Stimulated activated CD4-positive, alpha-beta T cell treated with anti-CD3 and anti-CD28 coated beads, Interleukin-15, amount 100 ng/mL, for 48 hours (primary cell): ENCODE data around the gene B4GALNT1.
"Not testable (repeated sequence)": the region's sequence is repeated elsewhere in the genome, so short reads cannot be mapped to it uniquely, and the experiment has no call there.

Source experiments
- DNase-seq, 2 donors: peaks; one replicate each; pipeline ENCODE4 v3.0.0-alpha.2; 2020; ENCODE audit warnings: low read depth in 2 of 2

The B4GALNT1 gene

DNA sequence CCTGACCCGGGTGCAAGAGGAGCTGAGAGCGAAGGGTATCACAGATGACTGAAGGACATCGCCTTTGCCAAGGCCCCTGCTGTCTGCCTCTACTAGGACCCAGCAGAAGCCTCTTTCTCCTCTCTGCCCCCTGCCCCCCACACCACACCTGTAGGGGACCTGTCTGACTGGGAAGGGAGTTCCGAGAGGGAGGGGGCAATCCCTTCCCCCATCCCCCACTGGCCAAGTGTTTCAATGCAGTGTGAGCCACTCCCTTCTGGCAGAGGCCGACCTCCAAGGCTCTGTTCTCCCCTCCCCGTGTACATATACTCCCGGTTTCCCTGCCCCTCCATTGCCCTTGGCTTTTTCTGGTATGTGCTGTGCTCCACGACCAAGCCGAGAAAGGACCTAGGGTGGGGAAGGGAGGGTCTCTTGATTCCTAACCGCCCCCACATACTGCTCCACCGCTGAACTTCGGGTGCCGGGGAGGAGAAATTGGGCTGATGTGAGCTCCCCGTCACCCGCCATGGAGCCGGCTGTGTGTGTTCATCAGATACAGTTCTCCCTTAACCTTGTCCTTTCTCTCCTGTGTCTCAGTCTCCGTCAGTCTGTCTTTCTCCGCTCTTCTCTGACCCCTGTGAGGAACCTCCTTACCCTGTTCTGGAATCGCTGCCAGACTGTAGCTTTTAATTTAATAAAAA is 23.8 kb downstream of the B4GALNT1 start:
- no peak for DNase-seq

DNA sequence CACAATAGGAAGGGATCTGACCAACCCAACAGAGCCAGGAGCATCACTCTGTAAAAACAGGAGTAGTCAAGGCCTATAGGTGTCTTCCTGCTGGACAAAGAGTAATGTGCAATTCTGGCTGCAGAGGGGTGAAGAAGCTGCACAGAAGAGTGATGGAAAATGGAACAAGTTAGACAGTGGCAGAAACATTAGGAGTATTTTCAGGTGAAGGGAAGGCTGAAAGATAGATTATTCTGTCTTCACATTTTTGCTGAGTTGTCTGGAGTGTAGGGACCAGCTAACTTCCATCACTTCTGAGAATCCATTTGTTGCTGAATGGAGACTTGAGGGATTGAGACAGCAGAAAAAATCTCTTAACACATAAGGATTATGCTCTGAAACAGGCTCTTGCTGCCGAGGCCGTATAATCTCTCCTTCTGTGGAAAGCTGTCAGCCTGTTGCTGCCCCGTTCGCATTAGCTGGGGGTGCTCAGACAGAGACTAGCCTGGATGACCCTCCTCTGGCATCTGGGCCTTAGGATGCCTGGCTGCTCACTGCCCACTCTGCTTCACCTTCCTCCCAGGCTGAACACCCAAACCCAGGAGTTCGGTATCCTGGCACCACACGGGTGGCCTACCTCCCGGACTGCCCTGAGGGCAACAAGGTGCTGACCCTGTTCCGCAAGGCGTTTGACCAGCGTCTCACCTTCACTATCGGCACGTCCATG is 24.9 kb downstream of the B4GALNT1 start:
- DNase-seq = no peak

DNA sequence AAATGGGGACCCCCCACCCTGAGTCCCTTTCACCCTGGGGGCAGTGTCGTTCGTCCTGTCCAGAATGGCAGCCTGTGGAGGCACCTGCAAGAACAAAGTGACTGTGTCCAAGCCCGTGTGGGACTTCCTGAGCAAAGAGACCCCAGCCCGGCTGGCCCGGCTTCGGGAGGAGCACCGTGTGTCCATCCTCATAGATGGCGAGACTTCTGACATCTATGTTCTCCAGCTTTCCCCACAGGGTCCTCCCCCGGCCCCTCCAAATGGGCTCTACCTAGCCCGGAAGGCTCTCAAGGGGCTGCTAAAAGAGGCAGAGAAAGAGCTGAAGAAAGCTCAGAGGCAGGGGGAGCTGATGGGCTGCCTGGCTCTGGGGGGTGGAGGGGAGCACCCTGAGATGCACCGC is 26.2 kb downstream of the B4GALNT1 start:
- DNase-seq = no peak

DNA sequence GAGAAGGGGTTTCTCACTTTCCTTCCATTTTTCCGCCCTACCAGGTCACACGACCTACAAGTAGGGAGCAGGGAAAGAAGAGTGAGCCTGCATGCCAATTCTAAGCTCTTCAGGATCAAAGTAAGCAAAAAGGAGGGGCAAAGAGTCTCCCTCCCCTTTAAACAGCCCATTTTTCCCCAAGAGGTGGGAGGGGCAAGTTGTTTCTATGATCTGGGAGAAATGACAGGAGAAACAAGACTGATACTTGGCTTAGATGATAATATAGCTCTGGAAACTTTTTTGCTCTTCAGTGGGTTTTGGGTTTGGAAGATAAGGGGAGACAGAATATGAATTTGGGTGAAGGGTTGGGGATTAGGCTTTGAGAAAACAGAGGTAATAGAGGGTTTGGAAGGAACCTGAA is 26.6 kb downstream of the B4GALNT1 start:
- DNase-seq = no peak

DNA sequence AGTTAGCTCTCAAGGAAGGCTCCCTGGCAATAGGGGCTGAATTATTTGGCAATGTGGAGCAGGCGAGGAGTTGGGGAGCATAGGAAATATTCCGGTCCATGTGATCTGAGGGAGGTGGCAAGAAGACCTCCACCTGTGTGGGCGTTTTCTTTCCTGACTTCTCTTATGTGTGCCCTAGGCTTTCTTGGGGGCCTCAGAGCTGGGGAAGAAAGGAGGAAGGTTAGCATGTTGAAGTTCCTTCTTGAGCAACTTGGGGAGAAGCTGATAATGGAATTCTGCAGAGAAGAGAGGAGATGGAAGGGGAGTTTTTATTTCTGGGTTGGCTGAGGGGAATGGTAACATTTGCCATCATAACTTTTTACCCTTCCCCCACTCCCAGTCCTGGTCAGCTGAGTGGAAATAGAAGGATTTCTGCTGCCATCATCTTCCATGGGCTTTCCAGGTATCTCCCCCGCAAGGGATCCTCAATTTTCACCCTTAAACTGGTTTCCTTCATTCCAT is 27.1 kb downstream of the B4GALNT1 start:
- DNase-seq = no peak

DNA sequence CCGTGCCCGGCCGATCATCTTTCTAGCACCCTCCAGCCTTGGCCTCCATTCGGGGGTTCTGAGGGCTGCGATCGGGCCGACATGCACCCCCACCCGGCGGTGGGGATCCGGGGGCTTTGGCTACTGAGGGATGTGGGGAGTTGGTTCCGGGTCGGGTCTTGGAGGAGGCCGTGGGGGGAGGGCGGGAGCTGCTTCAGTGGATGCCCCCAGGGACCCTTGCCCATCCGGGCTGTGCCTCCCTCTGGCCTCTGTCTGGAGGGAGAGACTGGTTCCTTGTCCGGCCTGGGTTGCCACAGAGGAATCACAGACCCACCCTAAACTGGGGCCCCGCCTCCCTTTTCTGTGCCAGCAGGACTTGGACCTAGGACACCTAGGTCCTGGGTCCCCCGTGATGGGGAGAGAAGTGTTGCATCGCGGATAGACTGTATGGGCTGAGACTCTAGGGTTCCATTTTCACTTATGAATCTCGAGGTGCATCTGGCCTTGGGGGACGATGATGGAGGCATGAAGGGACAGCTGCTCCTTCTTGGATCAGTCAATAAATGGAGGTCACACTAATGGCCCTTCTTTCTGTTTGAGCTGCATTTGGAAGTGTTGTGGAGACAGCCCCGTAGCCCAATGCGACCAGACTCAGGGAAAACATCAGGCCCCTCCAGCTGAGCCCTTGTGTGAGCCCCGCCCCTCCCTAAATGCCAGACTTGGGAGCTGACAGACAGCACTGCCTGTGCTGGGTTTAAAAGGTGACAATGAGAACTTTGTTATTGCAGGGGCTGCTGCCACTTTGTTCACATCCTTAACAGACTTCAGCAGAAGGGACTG is 27.8 kb downstream of the B4GALNT1 start:
- no peak for DNase-seq

DNA sequence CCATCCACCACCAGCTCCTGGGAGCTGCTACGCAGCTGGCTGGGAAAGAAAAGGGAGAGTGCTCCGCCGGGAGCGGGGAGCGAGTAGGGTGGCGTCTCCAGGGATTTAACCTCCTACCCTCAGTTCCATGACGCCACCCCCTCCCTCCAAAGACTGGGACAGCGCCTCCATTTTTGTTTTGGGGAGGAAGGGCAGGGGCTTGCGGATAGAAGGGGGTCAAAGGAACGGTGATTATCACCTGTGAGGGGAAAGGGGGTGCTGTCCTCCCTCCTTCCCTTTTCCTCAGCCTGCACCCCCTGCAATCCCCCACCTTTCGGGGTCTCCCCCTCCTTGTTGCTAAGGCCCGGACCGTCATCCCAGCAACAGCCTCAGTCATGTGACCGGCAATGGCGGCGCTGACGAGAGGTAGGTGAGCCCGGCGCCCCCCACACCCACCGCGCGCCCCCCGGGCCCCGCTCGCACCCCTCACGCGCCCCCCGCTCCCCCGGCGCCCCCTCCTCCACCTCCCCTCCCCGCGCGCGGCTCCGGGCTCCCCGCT is 28.5 kb downstream of the B4GALNT1 start, which contains the start of gene DTX3:
Gene DTX3 (plus strand): TSS at position 371 of the 538 bp plus-strand sequence. CDS start 1,694 bp downstream, outside the sequence.
- DNase-seq = no peak

DNA sequence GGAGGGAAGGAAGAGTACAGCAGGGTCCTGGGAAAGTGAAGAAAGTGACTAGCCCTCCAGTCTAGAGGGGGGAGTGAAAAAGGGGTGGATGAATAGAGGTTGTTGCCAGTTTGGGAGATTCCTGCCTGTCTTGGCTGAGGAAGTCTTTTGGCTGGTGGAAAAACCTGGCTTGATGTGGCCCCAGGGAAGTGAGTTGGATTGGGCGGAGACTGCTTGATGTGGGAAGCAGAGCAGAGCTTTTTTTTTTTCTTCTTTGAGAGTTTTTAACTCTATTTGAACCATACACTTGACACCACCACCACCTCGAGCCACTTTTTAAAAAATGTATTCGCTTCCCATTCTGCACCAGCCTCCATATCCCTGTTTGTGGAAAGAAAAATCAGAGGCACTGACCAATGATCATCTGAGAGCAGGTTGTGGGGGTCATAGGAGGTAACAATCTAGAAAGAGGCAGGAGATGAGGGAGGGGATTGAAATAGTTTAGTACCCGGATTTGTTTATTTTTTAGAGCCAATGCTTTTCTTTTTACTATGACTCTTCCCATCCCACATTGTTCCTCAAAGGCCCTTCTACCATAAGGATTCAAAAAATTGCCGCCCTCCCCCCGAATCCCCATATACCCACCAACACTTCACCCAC is 29.1 kb downstream of the B4GALNT1 start:
- DNase-seq = no peak

DNA sequence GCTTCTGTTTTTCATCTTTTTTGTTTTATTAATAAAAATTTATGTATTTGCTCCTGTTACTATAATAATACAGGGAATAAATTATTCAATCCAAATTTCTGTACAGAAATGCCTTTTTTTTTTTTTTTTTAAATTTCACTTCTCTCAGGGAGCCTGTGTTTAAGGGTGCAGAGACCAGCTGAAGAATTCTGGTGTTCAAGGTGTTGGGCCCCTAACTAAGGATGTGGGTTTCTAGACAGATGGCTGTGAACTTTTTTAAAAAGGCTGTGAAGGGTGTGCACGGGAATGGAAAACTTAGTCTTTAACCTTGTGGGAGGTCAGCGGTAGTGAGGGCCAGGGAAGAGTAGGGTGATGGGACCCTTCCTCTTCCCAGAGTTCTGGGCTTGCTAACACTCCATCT is 29.7 kb downstream of the B4GALNT1 start:
- no peak for DNase-seq

DNA sequence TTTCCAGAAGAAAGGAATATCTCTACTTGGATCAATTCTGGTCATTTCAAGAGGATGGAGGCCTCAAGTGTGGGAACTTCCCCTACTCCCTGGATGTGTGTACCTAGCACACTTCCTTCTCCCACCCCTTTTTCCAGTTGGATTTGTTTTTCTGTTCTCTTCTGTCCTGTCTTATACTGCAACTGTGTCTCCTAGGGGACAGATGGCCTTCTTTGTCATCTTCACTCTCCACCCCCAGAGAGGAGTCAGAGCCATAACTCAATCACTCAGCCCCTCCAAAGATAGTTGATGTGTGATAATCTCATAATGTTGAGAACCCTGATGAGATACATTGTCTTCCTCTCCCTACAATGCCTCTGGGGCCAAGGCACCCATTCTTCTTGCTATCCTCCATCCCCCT is 30.5 kb downstream of the B4GALNT1 start:
- DNase-seq = no peak

DNA sequence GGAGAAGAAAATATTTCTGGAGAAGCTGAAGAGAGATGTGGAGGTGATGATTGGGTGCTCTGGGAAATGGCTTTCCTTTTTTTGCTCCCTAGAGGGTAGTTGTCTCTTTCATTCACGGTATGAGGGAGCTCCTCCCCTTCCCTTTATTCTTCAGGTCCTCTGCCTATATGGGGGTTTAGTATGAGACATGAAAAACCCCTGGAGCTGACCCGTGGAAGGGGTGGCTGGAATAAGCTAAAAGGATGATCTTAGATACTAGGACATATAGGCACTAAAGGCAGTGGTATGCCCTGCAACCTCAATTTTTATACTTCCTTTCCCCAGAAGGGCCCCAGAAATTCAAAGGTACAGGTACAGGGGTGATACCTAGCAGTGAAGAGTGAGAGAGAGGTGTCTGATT is 32.6 kb downstream of the B4GALNT1 start:
- no peak for DNase-seq

DNA sequence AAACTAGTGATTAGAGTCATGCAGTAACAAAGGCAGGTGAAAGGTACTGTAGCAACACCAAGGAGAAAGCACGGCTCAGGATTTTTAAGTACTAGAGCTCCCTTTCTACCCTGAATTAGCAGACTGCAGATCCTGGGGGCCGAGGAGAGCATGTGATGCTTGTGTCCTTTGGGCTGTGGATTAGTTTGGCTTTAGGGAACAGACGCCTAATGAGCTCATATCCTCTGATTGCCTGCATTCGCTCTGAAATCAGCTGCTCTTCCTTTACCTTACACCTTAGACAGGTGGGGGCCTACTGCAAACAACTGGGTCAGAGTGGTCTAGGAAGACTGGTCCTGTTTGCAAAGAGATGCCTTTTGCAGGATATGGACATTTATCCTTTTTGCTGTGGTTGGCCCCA is 39.8 kb downstream of the B4GALNT1 start:
- no peak for DNase-seq

DNA sequence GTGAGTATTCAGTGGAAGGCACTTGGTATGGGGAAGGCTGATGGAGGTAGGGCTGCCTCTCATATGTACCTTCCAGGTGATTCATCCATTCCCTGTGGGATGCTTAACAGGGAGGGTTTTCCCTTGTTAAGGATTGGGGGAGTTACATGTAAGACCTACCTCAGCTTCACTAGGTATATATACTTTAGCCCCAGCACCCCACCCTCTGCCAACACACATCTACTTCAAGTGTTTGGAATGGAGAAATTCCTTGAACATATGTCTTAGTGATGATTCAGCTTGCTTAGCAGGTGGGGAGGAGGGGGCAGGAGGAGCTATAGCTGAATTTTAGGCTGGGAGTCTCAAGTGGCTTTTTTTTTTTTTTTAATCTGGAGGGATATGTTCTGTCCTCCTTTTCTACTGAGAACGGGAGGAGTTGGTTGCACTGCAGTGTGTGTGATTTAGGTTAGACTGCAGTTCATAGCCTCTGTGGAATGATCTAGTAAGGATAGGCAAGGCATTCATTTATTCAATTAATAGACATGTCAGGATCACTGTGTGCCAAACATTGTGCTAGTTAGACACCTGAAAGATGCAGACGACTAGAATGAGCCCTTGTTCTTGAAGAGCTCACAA is 40.3 kb downstream of the B4GALNT1 start:
- no peak for DNase-seq

DNA sequence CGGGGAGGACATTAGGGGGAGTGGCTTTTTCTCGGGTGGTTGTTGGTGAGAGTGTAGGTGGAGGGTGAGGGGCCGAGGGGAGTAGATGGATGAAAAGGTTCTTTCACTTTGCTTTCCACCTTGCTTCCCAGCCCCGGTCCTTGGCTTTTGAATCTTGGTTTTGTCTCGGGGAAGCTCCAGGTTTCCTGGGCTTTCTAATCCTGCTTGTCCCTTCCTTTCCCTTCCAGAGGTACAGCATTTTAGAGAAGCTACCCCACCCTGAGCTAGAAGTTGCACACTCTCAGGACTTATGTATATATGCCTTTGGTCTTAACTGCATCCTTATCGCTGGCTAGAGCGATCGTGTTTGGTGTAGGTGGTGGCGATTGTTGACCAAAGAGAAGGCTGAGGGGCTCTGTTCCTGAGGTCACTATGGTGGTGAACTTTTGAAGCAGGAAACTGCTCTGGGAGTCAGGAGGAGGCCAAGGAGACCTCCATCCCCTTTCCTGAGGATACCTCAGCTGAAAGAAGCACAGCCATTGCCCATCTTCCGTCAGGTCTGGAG is 41.1 kb downstream of the B4GALNT1 start:
- no peak for DNase-seq

DNA sequence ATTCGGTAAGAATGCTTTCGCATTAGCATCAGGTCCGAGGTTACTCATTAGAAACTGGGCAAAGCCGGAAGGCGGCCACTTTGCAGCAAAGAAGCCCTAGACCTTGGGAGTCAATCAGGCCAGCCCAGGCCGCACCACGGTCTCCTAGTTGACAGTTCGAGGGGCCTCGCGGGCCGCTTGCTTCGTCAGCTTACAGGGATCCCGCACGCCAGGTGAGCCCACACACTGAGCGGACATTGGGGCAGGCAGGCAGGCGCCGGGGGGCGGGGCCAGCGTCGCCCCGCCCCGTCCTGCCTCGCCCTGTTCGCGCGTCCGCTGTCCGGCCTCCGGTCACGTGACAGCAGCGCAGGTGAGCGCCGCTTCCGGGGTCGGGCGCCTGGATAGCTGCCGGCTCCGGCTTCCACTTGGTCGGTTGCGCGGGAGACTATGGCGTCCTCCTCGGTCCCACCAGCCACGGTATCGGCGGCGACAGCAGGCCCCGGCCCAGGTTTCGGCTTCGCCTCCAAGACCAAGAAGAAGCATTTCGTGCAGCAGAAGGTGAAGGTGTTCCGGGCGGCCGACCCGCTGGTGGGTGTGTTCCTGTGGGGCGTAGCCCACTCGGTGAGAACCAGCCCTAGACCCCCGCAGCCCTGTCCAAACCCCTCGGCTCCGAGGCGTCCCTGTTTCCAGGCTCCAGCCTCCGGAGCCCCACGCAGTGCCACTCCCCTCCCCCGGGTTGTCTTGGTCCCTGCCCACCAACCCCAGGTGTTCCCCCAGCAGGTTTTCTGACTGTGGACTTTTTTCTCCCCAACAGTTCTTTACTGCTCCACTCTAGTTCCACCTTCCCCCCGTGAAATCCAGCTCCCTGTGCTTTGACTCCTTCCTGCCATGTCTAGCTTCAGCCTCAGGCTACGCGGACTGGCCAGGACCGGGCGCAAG is 41.9 kb downstream of the B4GALNT1 start, which contains the start of gene PIP4K2C:
Gene PIP4K2C (plus strand): TSS at position 329 of the 918 bp plus-strand sequence. CDS start 98 bp downstream, at position 427.
- peak; percentile 59 to 66 for DNase-seq

DNA sequence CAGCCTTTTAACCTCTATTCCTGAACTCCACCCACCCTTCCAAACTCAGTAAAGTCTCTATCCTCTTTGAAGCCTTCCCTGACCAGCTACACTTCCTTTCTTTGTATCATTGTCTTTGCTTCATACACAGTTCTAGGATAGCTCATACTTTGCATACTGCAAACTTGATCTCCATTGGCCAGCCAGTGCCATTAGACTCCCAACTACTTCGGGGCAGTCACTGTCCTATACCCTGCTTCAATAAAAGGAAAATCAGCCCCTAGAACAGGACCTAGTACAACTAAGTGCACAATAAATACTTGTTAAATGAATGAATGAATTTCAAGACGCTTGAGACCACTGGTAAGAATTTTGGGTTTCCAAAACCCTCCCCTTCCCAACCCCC is 42.5 kb downstream of the B4GALNT1 start:
- DNase-seq = no peak

DNA sequence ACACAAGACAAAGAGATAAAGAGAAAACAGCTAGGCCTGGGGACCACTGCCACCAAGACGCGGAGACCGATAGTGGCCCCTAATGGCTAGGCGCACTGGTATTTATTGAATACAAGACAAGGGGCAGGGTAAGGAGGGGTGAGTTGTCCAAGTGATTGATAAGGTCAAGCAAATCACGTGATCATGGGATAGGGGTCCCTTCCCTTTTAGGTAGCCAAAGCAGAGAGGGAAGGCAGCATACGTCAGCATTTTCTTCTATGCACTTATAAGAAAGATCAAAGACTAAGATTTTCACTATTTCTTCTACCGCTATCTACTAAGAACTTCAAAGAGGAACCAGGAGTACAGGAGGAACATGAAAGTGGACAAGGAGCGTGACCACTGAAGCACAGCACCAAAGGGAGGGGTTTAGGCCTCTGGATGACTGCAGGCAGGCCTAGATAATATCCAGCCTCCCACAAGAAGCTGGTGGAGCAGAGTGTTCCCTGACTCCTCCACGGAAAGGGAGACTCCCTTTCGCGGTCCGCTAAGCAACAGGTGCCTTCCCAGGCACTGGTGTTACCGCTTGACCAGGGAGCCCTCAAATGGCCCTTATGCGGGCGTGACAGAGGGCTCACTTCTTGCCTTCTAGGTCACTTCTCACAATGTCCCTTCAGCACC is 43.9 kb downstream of the B4GALNT1 start:
- not testable (repeated sequence) for DNase-seq

DNA sequence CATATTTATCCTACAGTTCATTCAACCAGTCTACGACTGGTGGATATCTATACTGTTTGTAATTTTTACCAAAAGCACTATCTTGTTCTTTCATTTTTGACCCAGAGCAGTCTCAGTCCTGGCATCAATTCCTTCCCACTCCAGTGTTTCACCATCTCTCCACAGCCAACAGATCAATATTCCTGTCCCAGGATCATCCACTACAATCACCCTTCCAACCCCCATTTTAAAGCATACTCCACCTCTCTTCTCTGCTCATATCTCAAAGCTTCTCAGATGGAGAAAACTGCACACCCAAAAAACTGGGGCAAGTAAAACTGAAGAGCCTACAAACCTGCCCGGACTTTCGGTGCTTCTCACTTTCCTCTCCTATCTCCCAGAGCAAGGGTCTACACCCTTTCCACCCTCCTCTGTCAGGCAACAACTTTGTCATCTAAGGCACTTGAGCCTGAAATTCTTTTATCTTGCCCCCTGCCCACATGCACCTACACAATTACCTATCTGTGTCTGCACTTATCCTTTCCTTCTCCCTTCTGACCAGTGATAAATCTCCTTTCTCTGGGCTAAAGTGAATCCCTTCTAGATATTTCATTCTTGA is 46.1 kb downstream of the B4GALNT1 start:
- DNase-seq = no peak

DNA sequence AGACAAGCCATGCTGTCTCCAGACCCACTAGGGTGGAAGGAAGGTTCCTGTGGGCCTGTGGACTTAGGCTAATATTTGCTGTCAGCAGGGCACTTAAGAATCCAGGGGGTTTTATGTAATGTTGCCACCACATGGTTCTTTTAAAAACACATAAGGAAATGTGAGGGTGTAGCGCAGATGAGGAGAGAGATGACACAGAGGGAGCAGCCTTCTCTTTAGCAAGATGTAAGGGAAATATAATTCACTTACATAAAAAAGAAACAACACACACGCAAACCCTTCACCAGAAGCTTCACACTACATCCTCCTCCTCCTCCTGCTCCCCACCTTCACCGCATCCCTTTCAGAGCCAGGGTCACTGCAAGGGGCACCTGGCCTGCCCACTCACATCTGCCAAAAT is 46.9 kb downstream of the B4GALNT1 start:
- DNase-seq = no peak
